GM12878 (cell line): ENCODE results near the gene RTN4RL1. TPM values are rescaled to one million over a fixed set of nuclear protein-coding genes. Genes with fewer than 3 reads are reported as not detected.

Experiments used
- ATAC-seq: fragments of 200-7000 bp; cut with Tn5 transposase; 3 replicates; pipeline ENCODE4 v1.9.1; 2020; ENCODE audit warnings: mild to moderate bottlenecking, moderate library complexity
- BruUV-seq: library from RNA; stranded (reverse); fragments of 400-500 nt; replicated peaks from 2 replicates; lab custom pipeline; 2021; lab: Mats Ljungman, UMichigan
- CTCF ChIA-PET: fragments of 300-600 bp; sonication (Branson Sonifier 250); formaldehyde crosslinking; extraction: SDS; loops from one replicate; lab custom pipeline; 2021; ENCODE audit warnings: inconsistent platforms; lab: Yijun Ruan, JAX
- POLR2A ChIA-PET: fragments of 350-600 bp; formaldehyde crosslinking; extraction: SDS; loops from one replicate; lab custom pipeline; 2021; ENCODE audit warnings: inconsistent platforms; lab: Charles Lee
- RAD21 ChIA-PET: fragments of 300-600 bp; sonication (Branson Sonifier 250); formaldehyde crosslinking; loops from one replicate; lab custom pipeline; 2023; ENCODE audit warnings: antibody characterized with exemption; ENCODE audit not compliant: unreplicated experiment; lab: Charles Lee
- SMC1A ChIA-PET: fragments of 300-600 bp; sonication (Branson Sonifier 250); formaldehyde crosslinking; loops from one replicate; lab custom pipeline; 2023; ENCODE audit not compliant: unreplicated experiment, uncharacterized antibody; lab: Charles Lee
- DNase-seq: peaks from one replicate; pipeline ENCODE4 v3.0.0-alpha.2; 2011; ENCODE audit warnings: low read depth, low spot score
- FAIRE-seq: peaks from 3 replicates; lab custom pipeline; 2011; peaks lifted over from hg19 to GRCh38; lab: Jason Lieb, UNC
- H2AFZ ChIP-seq: 2 replicates; pipeline ENCODE4 v1.6.0; 2011; ENCODE audit warnings: low read depth, low read length, control low read depth; ENCODE audit not compliant: control insufficient read depth
- H3K27ac ChIP-seq: 2 replicates; pipeline ENCODE4 v1.5.1; 2011; ENCODE audit warnings: control low read depth; ENCODE audit not compliant: control insufficient read depth, insufficient read depth
- H3K27me3 ChIP-seq, 2 experiments: replicated peaks in 1 of 2; 2 replicates each; pipeline versions ENCODE4 v1.6.0 to v1.6.1; 2011; ENCODE audit warnings: low read length in 1 of 2; ENCODE audit not compliant: control insufficient read depth in 2 of 2, insufficient read depth in 2 of 2
- H3K36me3 ChIP-seq, 2 experiments: 2 replicates each; pipeline ENCODE4 v1.5.1; 2011; ENCODE audit warnings: low read length in 1 of 2; ENCODE audit not compliant: control insufficient read depth in 2 of 2, insufficient read depth in 2 of 2
- H3K4me1 ChIP-seq: 2 replicates; pipeline ENCODE4 v1.6.1; 2011; ENCODE audit warnings: mild to moderate bottlenecking, low read length, moderate library complexity, mixed read lengths; ENCODE audit not compliant: control insufficient read depth, insufficient read depth
- H3K4me2 ChIP-seq: 2 replicates; pipeline ENCODE4 v1.6.0; 2011; ENCODE audit warnings: control low read depth; ENCODE audit not compliant: control insufficient read depth, insufficient read depth
- H3K4me3 ChIP-seq: fragments of 200-600 bp; sonication (generic); 2 replicates; pipeline ENCODE4 v1.5.1; 2016
- H3K79me2 ChIP-seq: 2 replicates; pipeline ENCODE4 v1.6.0; 2011; ENCODE audit warnings: low read length; ENCODE audit not compliant: control insufficient read depth, insufficient read depth
- H3K9ac ChIP-seq: 2 replicates; pipeline ENCODE4 v1.8.0; 2011; ENCODE audit warnings: low read length, control low read depth, mixed read lengths; ENCODE audit not compliant: control insufficient read depth, insufficient read depth
- H3K9me3 ChIP-seq: replicated peaks from 3 replicates; pipeline ENCODE4 v1.5.1; 2011; ENCODE audit warnings: mild to moderate bottlenecking, low read length; ENCODE audit not compliant: control insufficient read depth, insufficient read depth
- H4K20me1 ChIP-seq: 2 replicates; pipeline ENCODE4 v1.6.0; 2011; ENCODE audit not compliant: control insufficient read depth, insufficient read depth
- CBFB ChIP-seq: IDR thresholded peaks from 2 replicates; pipeline ENCODE4 v1.6.1; 2016; ENCODE audit warnings: antibody characterized with exemption, low read depth
- CBX5 ChIP-seq: sonication (generic); IDR thresholded peaks from 2 replicates; pipeline ENCODE4 v1.6.1; 2016; ENCODE audit warnings: low read depth, moderate library complexity, mild to moderate bottlenecking, inconsistent platforms
- CHD2 ChIP-seq: IDR thresholded peaks from 2 replicates; pipeline ENCODE4 v1.6.1; 2011; ENCODE audit warnings: low read depth, low read length, improper control_type of control experiment, borderline replicate concordance
- CTCF ChIP-seq, 3 experiments: IDR thresholded peaks in 2 of 3; conservative IDR thresholded peaks in 1 of 3; 2 replicates each; pipeline ENCODE4 v1.5.1; 2011; ENCODE audit warnings: low read depth in 3 of 3, low read length in 3 of 3, mild to moderate bottlenecking in 3 of 3, control low read depth in 2 of 3, moderate library complexity in 2 of 3, inconsistent platforms in 1 of 3, mixed read lengths in 1 of 3; ENCODE audit not compliant: control insufficient read depth in 2 of 3, insufficient read depth in 1 of 3; ENCODE audit errors: extremely low read depth in 1 of 3
- EP300 ChIP-seq, 2 experiments: fragments of 150-350 bp in 1 of 2; IDR thresholded peaks; 2 replicates each; pipeline ENCODE4 v1.6.1; 2011 to 2012; ENCODE audit warnings: low read depth in 2 of 2, low read length in 2 of 2, borderline replicate concordance in 1 of 2, improper control_type of control experiment in 1 of 2, inconsistent platforms in 1 of 2; ENCODE audit not compliant: control insufficient read depth in 1 of 2
- FOS ChIP-seq: IDR thresholded peaks from 3 replicates; pipeline ENCODE4 v1.6.1; 2011; ENCODE audit warnings: borderline replicate concordance; ENCODE audit not compliant: insufficient read length; ENCODE audit errors: extremely low read depth
- JUND ChIP-seq: IDR thresholded peaks from 2 replicates; pipeline ENCODE4 v1.6.1; 2012; ENCODE audit warnings: low read depth, mild to moderate bottlenecking, low read length, improper control_type of control experiment, moderate library complexity
- NRF1 ChIP-seq: conservative IDR thresholded peaks from 2 replicates; pipeline ENCODE4 v1.6.1; 2011; ENCODE audit warnings: mild to moderate bottlenecking, low read depth, low read length, improper control_type of control experiment
- SMARCA5 ChIP-seq: fragments of 450-650 bp; IDR thresholded peaks from 2 replicates; pipeline ENCODE4 v1.6.1; 2017; ENCODE audit warnings: mild to moderate bottlenecking
- STAT3 ChIP-seq: IDR thresholded peaks from 2 replicates; pipeline ENCODE4 v1.6.1; 2011; ENCODE audit warnings: low read depth, low read length, improper control_type of control experiment
- TAF1 ChIP-seq: IDR thresholded peaks from 2 replicates; pipeline ENCODE4 v1.6.1; 2011; ENCODE audit warnings: mild to moderate bottlenecking, low read depth, low read length, borderline replicate concordance
- TBL1XR1 ChIP-seq: IDR thresholded peaks from 2 replicates; pipeline ENCODE4 v1.6.1; 2012; ENCODE audit warnings: low read depth, low read length, improper control_type of control experiment
- WGBS: methylation state at CpG from one replicate; pipeline ENCODE4 v1.1.6; 2016; ENCODE audit warnings: low lambda C conversion rate; ENCODE audit not compliant: insufficient replicate concordance, insufficient coverage; ENCODE audit errors: missing lambda C conversion rate; 5-methylcytosine and 5-hydroxymethylcytosine counted together
- in situ Hi-C: fragments of 300-500 bp; cut with MboI; formaldehyde crosslinking; loops from 9 replicates; pipeline ENCODE4 v1.14.3; 2018; ENCODE audit warnings: mixed read lengths
- intact Hi-C: fragments of 100-400 bp; cut with micrococcal nuclease; formaldehyde crosslinking; loops from one replicate; pipeline ENCODE4 v1.14.2; 2022; ENCODE audit not compliant: unreplicated experiment
- polyA plus RNA-seq, 11 experiments: library from polyadenylated mRNA; depleted of rRNA in 4 of 11; unstranded in 6 of 11; stranded (reverse) in 5 of 11; fragments of >200 nt; fragmentation: Nextera tagmentation in 4 of 11; fragmentation: Illumina TruSeq in 1 of 11; extraction: Ambion mirVana in 4 of 11; extraction: Trizol in 1 of 11; gene quantifications; 1 replicate in 1 of 11; 2 replicates in 10 of 11; pipeline versions ENCODE4 v1.2.1 to v1.2.3, GENCODE V29; 2011 to 2016; ENCODE audit warnings: inconsistent platforms in 2 of 11, missing spikeins in 2 of 11, low read depth in 1 of 11
- total RNA-seq, 4 experiments: library from RNA; depleted of rRNA in 3 of 4; stranded (reverse); fragments of >200 nt in 3 of 4; fragmentation: Illumina TruSeq in 1 of 4; extraction: Trizol in 1 of 4; gene quantifications; 2 replicates each; pipeline versions ENCODE4 v1.2.1 to v1.2.3, GENCODE V29; 2013 to 2021
- TF ChIP-seq, protein P1 (sequence below): fragments of 450-650 bp; formaldehyde crosslinking; IDR thresholded peaks from 2 replicates; pipeline ENCODE4 v1.5.0; 2022; ENCODE audit warnings: mild to moderate bottlenecking, missing genetic modification characterization
- TF ChIP-seq, protein P2 (sequence below): fragments of 450-650 bp; IDR thresholded peaks from 2 replicates; pipeline ENCODE4 v1.6.1; 2018; ENCODE audit warnings: borderline replicate concordance, mild to moderate bottlenecking; ENCODE audit not compliant: partially characterized antibody

RTN4RL1 gene
- total and polyA plus RNA-seq, 10 of the 15 experiments (the other 5 are each of a cell fraction or from before 2014, with no cell fraction given) = 0.08 to 0.11 (median 0.10) TPM; not detected in 7

DNA sequence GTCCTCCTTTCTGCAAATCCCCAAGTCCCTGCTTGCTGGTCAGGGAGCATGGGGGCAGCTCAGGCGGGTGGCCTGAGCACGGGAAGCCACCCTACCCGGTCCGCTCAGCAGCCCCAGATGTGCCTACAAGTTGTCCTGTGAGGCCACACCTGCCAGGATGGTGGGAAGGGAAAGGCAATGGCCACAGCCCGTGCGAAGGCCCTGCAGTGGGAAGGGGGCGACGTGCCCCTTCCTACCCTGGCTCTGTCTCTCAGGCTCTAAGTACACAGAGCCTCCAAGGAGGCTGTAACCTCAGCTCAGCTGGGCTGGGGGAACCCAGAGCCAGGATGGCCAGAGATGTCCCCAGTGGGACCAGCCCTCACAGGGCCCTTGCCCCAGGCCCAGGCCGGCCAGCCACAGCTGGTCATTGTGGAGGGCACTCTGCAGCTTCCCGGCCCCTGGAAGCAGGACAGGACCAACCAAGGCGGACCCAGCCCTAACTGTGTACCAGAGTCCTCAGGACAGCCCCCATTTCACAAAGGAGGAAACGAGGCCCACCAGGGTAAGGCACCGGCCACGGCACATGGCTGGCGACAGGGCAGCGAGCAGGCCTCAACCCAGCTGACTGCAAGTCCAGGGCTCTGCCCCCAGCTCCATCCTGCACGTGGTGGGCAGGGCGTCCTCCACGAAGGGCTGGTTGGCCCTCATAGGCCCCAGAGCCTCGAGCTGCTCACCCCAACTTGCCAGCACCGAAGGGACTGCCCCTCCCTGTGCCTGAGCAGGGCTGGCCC is 82.3 kb downstream of the RTN4RL1 start:
- Histone ChIP-seq H3K9me3 (no peaks in the 10 kb centered on the region), H3K4me2 (no peak overlapping the region), H3K9ac (no peak overlapping the region), H4K20me1 (no peaks in the 10 kb centered on the region), H3K27ac (no peak overlapping the region), H3K79me2 (no peaks in the 10 kb centered on the region), H3K36me3 (no peaks in the 10 kb centered on the region), H3K4me3 (no peak overlapping the region), H2AFZ (no peak overlapping the region), H3K27me3 (no peaks in the 10 kb centered on the region), H3K4me1 (no peaks in the 10 kb centered on the region; the same call in 1 of the 2 replicates)
- no peak for FAIRE-seq
- CTCF ChIA-PET = no interaction called here
- no peak for ATAC-seq
- SMC1A ChIA-PET = no interaction called here
- WGBS = 55% methylated on average over 21 of the region's 21 CpGs
- no TSS peak for BruUV-seq
- RAD21 ChIA-PET = no interaction called here
- in situ Hi-C loops = no loop called here
- POLR2A ChIA-PET = interaction anchor here (0.6 kb wide), 1 partner anchor 360 kb away, joined by 4 read pairs; no protein-coding TSS in a partner anchor
- DNase-seq = no peak
- intact Hi-C loops = no loop called here
- TF ChIP-seq, protein P1, sequence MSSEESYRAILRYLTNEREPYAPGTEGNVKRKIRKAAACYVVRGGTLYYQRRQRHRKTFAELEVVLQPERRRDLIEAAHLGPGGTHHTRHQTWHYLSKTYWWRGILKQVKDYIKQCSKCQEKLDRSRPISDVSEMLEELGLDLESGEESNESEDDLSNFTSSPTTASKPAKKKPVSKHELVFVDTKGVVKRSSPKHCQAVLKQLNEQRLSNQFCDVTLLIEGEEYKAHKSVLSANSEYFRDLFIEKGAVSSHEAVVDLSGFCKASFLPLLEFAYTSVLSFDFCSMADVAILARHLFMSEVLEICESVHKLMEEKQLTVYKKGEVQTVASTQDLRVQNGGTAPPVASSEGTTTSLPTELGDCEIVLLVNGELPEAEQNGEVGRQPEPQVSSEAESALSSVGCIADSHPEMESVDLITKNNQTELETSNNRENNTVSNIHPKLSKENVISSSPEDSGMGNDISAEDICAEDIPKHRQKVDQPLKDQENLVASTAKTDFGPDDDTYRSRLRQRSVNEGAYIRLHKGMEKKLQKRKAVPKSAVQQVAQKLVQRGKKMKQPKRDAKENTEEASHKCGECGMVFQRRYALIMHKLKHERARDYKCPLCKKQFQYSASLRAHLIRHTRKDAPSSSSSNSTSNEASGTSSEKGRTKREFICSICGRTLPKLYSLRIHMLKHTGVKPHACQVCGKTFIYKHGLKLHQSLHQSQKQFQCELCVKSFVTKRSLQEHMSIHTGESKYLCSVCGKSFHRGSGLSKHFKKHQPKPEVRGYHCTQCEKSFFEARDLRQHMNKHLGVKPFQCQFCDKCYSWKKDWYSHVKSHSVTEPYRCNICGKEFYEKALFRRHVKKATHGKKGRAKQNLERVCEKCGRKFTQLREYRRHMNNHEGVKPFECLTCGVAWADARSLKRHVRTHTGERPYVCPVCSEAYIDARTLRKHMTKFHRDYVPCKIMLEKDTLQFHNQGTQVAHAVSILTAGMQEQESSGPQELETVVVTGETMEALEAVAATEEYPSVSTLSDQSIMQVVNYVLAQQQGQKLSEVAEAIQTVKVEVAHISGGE (CRISPR knock-in tag) = no peak
- no peak for TF ChIP-seq TAF1
- TF ChIP-seq JUND = no peak
- no peak for TF ChIP-seq NRF1
- no peak for TF ChIP-seq TBL1XR1
- no peak for TF ChIP-seq CBX5
- TF ChIP-seq STAT3 = no peak
- TF ChIP-seq CBFB = no peak
- no peak for TF ChIP-seq CHD2
- no peak for TF ChIP-seq SMARCA5
- no peak for TF ChIP-seq CTCF (IDR thresholded peaks at IDR 0.05 in 2 of 3, conservative IDR thresholded peaks at IDR 0.05 in 1 of 3; ENCODE audit: control insufficient read depth in 2 of 3, extremely low read depth in 1 of 3, insufficient read depth in 1 of 3, low read depth in 3 of 3, low read length in 3 of 3)
- TF ChIP-seq EP300 (IDR thresholded peaks at IDR 0.05; ENCODE audit: borderline replicate concordance in 1 of 2, control insufficient read depth in 1 of 2, low read depth in 2 of 2, low read length in 2 of 2) = no peak
- no peak for TF ChIP-seq FOS
- TF ChIP-seq, protein P2, sequence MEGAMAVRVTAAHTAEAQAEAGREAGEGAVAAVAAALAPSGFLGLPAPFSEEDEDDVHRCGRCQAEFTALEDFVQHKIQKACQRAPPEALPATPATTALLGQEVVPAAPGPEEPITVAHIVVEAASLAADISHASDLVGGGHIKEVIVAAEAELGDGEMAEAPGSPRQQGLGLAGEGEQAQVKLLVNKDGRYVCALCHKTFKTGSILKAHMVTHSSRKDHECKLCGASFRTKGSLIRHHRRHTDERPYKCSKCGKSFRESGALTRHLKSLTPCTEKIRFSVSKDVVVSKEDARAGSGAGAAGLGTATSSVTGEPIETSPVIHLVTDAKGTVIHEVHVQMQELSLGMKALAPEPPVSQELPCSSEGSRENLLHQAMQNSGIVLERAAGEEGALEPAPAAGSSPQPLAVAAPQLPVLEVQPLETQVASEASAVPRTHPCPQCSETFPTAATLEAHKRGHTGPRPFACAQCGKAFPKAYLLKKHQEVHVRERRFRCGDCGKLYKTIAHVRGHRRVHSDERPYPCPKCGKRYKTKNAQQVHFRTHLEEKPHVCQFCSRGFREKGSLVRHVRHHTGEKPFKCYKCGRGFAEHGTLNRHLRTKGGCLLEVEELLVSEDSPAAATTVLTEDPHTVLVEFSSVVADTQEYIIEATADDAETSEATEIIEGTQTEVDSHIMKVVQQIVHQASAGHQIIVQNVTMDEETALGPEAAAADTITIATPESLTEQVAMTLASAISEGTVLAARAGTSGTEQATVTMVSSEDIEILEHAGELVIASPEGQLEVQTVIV = no peak
